GM21447 (cell line): Measurements from ENCODE around the gene FMNL2.
A peak's percentile ranks its signal among the peaks of the same experiment; 100 is the strongest.
"Not testable (repeated sequence)": the region's sequence is repeated elsewhere in the genome, so short reads cannot be mapped to it uniquely, and the experiment has no call there.

ENCODE experiments used
- ATAC-seq: cut with Tn5 transposase; IDR thresholded peaks from one replicate; pipeline ENCODE4 v1.9.1; 2021; ENCODE audit not compliant: unreplicated experiment

Gene FMNL2

DNA sequence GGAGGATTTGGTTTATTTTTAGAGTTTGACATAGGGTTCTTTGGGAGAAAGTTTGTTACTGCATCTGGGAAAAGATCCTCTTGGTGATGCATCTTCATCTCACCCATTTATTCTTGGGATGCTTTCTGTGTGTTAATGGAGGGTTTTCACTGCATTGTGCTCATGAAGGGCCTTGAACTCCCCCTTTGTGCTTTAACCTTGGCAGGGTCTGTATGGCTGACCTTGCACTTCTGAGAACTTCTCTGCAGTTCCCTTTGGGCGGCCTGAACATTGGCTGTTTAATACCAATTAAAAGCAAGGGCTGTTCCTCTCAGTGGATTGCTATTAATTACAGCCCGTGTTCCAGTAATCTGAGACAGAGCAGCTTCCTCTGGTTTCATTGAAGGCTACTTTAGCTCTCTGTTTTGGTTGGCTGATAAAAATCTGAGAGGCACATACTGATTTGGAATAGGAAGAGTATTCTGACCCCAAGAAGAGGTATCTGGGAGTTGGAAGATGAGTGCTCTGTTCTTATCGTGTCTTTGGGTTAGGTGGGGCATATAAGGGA is 37.5 kb downstream of the FMNL2 start:
- no peak for ATAC-seq

DNA sequence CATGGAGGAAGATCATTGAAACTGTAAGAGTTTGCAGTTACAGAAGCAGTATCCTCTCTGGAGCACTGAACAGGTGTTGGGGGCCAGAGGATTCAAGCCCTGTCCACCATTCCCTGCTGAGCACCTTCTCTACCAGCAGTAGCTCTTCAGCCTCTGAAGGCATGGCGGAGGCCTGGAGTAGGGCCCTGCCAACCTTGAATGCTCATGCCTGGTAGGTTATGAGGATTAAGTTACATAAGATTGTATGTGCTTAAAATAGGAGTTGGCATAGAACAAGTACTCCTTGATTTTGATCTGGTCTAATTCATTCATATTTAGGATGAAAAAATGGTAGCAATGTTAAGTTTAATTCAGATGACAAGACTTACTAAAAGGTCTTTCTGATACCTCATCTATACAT is 40.2 kb downstream of the FMNL2 start:
- ATAC-seq: no peak

DNA sequence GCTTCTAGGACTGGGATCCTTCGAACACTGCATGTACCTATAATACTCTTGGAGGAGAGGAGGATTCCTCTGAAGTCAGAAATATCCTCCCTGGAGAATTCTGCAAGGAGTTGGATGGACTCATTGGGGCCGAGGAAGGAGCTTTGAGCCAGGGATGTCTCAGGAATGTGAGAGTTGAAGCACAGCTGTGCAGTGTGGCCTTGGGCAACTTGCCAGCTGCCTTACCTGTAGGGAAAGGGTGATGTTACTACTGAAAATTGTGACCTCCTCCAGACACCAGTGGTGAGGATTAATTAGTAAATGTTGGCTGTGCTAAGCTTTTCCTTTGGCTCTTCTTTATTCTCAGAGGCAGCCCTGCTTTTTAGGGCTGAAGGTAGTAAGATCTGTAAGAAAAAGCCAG is 41.4 kb downstream of the FMNL2 start:
- no peak for ATAC-seq

DNA sequence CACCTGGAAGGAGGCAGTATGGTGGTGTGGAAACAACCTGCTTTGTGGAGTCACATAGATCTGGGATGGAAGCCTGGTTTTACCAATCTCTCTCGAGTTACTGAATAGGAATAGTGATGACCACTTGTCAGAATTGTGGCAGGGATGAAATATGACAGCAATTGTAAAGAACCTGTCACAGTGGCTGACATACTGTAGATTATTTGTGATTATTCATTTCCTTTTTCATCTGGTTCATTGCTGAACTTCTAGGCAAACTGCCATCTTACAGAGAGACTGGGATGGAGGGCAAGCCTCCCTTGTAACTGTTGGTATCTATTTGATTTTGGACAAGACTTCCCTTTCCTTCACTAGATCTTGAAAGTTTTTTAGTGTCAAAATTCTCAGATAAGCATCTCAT is 42.0 kb downstream of the FMNL2 start:
- no peak for ATAC-seq

DNA sequence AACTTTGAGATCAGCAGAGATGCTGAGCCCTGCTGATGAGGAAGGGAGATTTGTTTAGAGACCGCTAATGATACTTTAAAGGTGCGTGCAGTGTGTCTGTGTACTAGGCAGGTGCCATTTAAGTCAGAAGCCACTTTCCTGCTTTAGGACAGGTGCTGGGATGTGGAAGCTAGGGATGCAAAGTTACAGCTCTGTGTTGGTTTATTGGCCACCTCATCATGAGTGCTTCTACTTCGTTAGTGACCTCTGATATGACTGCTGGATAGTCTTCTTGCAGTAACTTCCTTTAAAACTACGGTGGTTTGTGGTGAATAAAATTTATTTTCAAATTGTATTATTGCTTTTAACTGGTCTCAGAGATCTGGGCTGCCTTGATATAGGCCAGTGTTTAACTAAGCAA is 44.1 kb downstream of the FMNL2 start:
- ATAC-seq: no peak

DNA sequence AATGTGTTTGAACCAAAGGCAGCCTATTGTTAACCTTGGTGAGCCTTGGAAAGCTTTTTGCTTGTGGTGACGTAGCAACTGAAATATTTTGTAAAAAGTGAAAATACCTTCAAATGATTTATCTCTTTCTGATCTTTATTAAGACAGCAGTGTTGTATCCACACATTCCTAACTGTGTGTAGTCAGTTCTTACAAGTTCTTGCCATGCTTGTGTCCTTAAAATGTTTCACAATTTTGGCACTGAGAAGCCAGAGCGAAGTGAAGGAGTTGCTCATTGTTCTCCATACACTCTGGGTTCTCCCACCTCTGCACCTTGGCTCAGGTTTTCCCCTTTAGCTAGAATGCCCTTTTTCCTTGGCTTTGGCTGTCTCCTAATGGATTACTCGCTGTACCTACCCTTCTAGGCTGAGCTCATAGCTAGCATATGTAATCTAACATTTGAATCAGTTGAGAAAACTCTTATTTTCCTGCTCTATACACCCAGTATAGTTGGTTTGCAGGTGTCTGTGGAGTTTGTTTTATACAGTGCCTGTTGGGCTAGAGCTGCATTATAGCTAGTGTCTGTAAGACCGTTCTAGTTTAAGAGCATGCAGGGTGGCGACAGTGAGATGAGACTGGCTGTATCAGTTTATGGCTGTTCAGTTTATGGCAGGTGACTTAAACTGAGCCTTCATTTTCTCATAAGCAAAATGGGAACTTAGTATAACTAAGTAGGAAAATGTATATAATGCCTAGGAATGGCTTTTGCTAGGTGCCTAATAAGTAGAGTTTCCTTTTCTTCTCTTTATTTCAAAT is 45.5 kb downstream of the FMNL2 start:
- no peak for ATAC-seq

DNA sequence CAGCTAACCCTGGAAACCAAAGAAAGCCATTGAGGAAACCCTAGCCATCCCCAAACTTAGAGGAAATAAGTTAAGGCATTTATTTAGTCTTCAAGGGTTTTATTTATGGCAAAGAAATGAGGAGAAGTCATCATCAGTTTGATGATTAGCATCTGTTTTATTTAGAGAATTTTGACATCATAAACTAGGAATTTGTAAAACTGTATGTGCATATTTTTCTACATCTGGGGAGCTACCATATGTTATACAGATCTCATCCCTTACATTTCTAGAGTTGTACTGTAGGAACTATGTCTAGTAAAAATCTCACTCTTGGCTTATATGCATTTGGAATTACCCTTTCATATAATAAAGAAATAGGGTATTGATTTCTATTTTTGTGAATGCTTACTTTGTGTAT is 48.7 kb downstream of the FMNL2 start:
- ATAC-seq: no peak

DNA sequence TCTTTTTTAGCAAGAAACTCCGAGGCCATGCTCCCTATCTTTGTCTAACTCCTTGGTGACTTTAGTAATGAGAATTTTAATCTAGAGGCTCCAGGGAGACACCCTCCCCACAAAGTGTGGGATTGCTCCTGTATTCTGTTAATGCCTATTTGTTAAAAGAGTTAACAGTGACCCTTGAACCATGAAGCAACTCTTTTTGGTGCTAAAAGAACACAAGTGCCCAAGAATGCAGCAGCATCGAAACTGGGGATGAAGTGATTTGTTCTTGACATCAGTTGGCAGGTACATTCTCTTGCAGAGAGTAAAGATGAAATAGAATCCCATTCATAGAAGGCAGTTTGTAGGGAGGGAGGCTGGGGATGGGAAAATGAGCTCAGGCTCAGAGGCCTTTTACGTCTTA is 50.0 kb downstream of the FMNL2 start:
- ATAC-seq: no peak

DNA sequence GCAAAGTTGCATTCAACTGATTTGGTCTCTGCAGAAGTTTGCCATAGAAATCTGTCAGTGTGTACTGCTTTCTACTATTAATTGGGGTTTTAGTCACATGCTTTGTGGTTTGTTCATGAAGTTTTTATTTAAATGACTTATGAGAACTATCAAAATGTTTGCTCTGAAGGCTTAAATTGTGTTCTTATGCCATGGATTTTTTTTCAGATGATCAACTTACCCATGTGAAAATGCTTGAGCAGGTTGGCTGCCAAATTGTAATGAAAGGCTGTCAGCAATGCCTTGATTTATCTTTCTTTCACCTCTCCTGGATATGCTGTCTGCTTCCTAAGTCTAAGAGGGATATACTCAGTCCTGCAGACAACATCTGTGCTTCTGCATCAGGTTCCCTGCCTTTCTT is 50.7 kb downstream of the FMNL2 start:
- no peak for ATAC-seq

DNA sequence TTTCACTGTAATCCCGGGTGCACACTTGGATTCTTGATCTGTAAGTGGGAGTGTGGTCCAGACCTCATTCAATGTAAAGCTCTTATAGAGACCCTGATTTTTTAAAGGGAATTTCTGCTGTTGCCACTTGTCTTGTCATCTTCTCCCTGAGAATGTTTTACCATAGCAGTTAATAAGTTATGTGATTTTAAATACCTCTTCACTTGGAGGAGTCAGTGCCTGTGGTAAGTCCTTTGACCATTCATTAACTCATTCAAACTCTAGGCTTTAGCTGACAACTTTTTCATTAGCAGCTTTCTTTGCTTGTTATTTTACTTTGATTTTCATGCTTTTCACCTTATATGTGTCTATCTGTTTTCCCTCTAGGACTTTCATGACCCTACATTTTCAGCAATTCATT is 51.3 kb downstream of the FMNL2 start:
- peak; percentile 73 for ATAC-seq

DNA sequence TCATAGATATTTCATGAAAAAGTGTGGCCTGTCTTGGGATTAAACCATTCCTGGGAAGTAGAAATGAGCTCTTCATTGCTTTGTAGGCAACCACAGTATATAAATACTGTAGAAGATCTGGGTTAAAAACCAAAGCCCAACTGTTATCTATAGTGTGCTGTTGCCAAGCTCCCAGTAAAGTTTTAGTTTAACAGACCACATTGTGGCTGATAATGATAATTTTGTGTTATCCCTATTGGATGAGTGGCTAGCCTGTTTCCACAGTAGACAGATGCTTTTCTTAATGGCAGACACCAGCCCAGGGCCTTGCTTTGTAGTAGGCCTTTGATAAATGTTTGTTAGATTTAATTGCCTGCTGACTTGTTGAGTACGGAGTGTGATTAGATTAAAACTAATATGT is 52.1 kb downstream of the FMNL2 start:
- ATAC-seq: no peak

DNA sequence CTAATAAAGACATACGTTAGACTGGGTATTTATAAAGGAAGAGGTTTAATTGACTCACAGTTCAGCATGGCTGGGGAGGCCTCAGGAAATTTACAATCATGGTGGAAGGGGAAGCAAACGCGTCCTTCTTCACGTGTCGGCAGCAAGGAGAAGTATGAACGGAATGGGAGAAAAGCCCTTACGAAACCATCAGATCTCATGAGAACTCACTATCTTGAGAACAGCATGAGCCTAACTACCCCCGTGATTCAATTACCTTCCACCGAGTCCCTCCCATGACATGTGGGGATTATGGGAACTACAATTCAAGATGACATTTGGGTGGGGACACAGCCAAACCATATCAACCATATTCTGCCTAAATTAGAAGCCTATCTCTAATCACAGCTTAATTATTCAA is 53.3 kb downstream of the FMNL2 start:
- not testable (repeated sequence) for ATAC-seq

DNA sequence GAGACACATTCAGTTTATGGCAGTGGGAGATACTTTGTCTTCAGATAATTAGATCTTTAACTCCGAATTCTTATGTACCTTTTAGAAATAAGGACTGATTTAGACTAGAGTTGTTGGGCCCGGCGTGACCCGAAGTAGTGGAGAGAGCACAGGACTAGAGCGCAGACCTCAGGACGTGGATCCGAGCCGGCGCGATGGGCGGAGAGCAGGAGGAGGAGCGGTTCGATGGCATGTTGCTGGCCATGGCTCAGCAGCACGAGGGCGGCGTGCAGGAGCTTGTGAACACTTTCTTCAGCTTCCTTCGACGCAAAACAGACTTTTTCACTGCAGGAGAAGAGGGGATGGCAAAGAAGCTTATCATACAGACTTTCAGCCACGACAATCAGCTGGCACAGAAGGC is 54.5 kb downstream of the FMNL2 start:
- no peak for ATAC-seq

DNA sequence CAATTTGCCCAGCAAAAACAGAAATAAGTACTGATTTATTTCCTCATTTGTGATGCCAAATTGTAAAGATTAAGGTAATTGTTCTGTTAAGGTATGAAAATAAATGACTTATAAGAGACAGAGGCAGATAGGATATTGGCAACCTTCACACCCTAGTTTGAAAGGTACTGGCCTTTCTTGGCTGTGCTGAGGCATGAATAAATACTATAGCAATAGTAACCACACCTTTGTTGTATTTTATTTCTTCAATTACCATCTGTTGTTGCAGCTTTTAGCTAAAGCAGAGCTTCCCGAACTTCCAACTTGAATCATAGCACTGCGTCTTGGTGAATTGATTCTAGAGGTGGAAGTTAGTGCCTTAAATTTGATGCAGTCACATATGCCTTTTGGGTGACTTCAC is 55.9 kb downstream of the FMNL2 start:
- ATAC-seq: no peak

DNA sequence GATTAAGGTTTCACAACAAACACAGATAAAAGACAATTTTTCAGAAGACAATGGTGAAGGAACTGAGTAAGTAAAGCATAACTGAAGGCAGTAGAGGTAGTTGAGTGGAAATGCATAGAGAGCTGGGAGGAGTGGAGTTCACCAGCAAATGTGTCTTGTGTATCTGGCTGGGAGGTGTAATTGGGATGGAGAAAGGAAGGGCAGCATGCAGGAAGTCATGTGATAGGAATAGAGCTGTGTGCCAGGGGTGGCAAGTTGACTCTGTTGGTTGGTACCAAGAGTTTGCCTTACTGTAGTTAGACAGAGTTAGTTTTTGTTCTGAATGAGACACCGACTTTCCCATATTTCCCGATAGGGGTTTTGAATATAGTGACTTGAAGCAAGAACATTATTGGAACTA is 56.3 kb downstream of the FMNL2 start:
- ATAC-seq: no peak

DNA sequence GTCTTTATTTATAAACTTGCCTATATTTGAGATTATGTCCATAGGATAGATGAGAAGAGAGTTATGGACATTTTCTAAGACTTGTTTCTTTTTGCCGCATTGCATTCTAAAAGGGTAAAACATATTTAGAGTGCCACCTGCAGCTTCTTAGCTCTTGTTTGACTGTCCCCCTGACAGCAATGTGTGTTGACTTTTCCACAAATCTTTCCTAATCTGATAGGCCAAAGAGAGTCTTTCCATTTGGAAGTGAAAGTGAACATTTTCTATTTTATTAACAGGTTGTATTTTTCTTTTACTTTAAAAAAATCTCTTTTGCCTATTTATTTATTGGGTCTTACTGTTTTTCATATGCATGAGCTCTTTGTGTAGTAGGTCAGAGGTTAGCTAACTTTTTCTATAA is 58.4 kb downstream of the FMNL2 start:
- ATAC-seq: no peak

DNA sequence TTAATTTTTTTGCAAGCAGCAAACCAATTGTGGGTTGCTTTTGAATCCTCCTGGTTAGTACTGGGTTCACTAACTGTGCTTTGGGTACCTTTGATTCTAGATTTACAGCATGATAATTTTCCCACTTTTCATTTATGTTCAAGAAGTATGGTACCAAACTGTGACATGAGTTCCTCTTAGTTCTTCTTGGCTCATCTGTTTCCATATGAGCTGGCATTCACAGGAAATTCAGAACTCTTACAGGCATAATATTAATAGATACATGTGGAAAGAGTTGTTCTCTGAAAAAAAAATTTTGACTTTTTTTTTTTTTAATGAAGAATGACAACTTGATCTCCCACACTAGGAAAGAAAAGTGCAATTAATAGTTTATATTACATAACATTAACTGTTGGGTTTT is 59.4 kb downstream of the FMNL2 start:
- ATAC-seq: no peak

DNA sequence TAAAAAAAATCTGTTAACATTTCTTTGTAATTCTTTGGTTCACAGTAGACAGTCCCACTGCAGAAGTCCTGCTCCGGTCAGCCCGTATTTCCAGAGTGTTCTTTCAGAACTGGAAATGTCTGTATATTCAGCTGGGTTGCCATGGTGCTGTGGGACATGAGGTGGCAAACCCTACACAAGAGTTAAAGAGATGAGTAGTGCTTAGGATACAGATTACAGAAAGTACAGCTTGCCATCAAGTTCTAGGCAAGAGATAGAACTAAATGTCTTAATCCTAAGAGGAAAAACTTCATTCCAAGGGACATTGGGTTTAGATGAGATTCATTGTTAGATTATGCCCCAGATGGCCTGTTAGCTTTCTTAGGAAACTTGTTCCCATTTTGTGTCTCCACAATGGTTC is 60.1 kb downstream of the FMNL2 start:
- ATAC-seq: no peak

DNA sequence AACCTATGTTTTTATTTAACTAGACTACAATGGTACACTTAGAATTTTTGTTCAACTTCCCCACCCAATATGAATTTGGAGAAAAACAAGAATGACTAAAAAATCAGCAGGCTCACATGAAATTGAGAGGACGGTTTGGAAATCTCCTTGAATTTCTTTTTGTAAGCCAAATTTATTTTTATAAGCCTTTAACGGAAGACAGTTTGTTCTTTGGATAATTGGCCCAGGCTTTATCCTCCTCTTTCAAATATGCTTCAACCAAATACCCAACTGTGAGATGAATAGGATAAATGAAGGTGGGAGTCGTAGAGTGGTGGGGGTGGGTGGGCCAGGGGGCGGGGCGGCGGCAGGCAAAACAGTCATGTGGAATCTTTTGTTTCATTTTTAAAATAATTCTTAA is 60.6 kb downstream of the FMNL2 start:
- no peak for ATAC-seq

DNA sequence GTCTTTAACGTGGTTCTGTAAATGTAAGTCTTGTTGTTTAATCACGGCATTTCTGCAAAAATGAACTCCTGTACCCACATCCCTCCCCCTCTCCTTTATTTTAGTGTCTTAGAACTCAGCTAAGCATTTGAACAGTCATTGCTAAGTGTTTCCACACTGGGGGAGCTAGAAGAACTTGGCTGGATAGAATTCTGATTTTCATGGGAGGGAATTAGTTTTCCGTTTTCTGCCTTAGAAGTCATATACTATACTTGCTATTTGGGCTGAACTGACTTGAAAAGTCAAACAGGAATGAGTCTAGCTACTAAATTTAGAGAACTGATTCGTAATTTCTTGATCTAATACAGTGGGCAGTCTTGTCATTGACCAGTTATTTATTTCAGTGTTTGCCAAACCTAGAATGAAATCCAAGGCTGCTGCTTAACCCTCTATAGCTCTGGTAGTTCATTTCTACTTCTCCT is 61.1 kb downstream of the FMNL2 start:
- no peak for ATAC-seq

DNA sequence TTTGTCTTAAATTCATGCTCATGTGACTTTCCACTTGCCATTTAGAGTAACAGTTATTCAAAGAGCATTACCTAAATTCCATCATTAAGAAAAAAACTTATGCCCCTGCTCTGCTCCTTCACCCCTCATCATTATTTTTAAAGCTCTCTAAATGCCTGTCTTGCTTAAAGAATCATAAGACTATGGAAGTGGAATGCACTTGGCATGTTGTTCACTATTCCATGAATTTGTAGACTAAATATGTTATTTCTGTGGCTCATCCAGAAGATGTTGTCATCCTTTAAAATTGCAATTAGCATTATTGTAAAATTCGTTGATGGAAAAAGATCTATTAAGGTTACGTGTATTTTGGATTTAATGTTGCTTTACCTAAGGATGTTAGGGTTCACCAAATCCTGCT is 61.8 kb downstream of the FMNL2 start:
- ATAC-seq: no peak

DNA sequence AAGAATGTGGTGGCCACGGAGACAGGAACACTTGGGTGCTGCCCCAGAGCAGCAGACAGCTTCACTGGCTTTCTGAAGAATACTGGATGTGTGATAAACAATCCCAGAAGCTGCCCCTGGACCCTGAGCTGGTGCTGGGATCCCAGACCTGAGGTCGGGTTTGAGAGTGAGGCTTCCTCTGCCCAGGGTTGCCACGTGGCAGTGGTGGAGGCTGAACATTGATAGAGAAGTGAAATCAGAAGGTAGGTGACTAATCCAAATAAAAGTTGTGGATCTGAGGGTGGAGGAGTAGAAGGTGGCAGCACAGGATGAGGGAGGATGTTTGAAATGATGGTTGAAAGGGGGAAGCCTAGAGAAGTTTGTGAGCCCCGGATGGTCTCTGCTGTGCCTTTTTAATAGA is 64.0 kb downstream of the FMNL2 start:
- no peak for ATAC-seq

DNA sequence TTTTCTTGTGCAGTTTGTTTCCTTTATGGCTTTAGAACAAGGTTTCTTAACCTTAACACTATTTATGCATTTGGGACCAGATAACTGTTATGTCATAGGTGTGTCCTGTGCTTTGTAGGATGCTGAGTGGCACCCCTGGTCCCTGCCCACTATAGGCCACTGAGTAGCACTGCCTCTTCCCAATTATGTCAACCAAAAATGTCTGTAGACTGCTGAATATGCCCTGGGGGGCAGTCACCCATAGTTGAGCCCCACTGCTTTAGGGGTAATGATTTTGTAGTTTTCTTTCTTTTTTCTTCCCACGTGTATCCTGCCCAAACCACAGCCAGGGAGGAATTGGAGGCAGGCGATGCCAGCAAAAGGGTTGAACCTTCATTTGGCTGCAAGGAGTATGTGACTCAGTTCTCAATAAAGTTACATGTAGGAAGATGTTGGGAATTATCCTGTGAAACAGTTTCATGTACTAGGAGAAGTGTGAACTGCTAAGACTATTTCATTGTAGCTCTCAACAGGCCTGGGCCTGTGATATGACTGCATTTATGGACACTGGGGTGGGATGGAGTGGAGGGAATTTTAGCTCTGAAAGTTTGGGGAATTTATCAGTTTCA is 65.7 kb downstream of the FMNL2 start:
- no peak for ATAC-seq
